Uterus (tissue), 2 donors: ENCODE results near the gene EI24.

Source experiments
- CTCF ChIP-seq, 4 experiments: fragments of 200-600 bp in 2 of 4; fragments of 450-650 bp in 2 of 4; sonication (generic) in 2 of 4; IDR thresholded peaks; one replicate each; pipeline ENCODE4 v1.5.1; 2016 to 2019; ENCODE audit warnings: antibody characterized with exemption in 4 of 4, mild to moderate bottlenecking in 2 of 4, moderate library complexity in 1 of 4
- POLR2A ChIP-seq, 2 donors: fragments of 450-650 bp; IDR thresholded peaks; one replicate each; pipeline ENCODE4 v1.6.1; 2016; ENCODE audit warnings: antibody characterized with exemption in 2 of 2, mild to moderate bottlenecking in 1 of 2, moderate library complexity in 1 of 2

GRCh38 chr11:125559888-125560287 is 9.4 kb upstream of the EI24 start:
- TF ChIP-seq CTCF (IDR thresholded peaks at IDR 0.05): no peak
- TF ChIP-seq POLR2A (IDR thresholded peaks at IDR 0.05): no peak
